Trophoblast cell (in vitro differentiated cells and primary cell): Measurements from ENCODE around the gene DENND4C.
"Not testable (repeated sequence)": the region's sequence is repeated elsewhere in the genome, so short reads cannot be mapped to it uniquely, and the experiment has no call there.

Experiments
- DNase-seq, 2 donors: peaks; one replicate each; pipeline ENCODE4 v3.0.0-alpha.2; 2016
- H2AFZ ChIP-seq: 2 replicates; pipeline ENCODE4 v1.6.1; 2013; ENCODE audit warnings: low read length, moderate library complexity, mild to moderate bottlenecking; ENCODE audit not compliant: insufficient read depth, poor library complexity
- H2AK5ac ChIP-seq: 2 replicates; pipeline ENCODE4 v1.6.1; 2013; ENCODE audit warnings: mild to moderate bottlenecking, low read length
- H2BK120ac ChIP-seq: 2 replicates; pipeline ENCODE4 v1.6.1; 2013; ENCODE audit warnings: low read length, mild to moderate bottlenecking, moderate library complexity; ENCODE audit not compliant: insufficient read depth, poor library complexity
- H2BK12ac ChIP-seq: 2 replicates; pipeline ENCODE4 v1.6.1; 2013; ENCODE audit warnings: mild to moderate bottlenecking, low read length, moderate library complexity
- H2BK5ac ChIP-seq: 2 replicates; pipeline ENCODE4 v1.6.1; 2013; ENCODE audit warnings: low read length, low read depth, moderate library complexity, mild to moderate bottlenecking; ENCODE audit not compliant: poor library complexity
- H3K14ac ChIP-seq: 2 replicates; pipeline ENCODE4 v1.6.1; 2013; ENCODE audit warnings: mild to moderate bottlenecking, low read length
- H3K18ac ChIP-seq: 2 replicates; pipeline ENCODE4 v1.6.1; 2013; ENCODE audit warnings: mild to moderate bottlenecking, low read length
- H3K23ac ChIP-seq: 2 replicates; pipeline ENCODE4 v1.6.1; 2013; ENCODE audit warnings: low read length
- H3K27ac ChIP-seq: 2 replicates; pipeline ENCODE4 v1.5.1; 2013; ENCODE audit warnings: low read depth, mild to moderate bottlenecking, inconsistent platforms, low read length, moderate library complexity
- H3K27me3 ChIP-seq: 2 replicates; pipeline ENCODE4 v1.6.1; 2013; ENCODE audit warnings: inconsistent platforms, mild to moderate bottlenecking, low read length, moderate library complexity; ENCODE audit not compliant: insufficient read depth
- H3K36me3 ChIP-seq, 2 experiments: 1 replicate in 1 of 2; 2 replicates in 1 of 2; pipeline ENCODE4 v1.6.1; 2013; ENCODE audit warnings: low read length in 2 of 2, mild to moderate bottlenecking in 2 of 2, moderate library complexity in 1 of 2; ENCODE audit not compliant: insufficient read depth in 2 of 2, control insufficient read depth in 1 of 2
- H3K4ac ChIP-seq: 2 replicates; pipeline ENCODE4 v1.6.1; 2013; ENCODE audit warnings: low read depth, mild to moderate bottlenecking, low read length, moderate library complexity
- H3K4me1 ChIP-seq, 2 experiments: 1 replicate in 1 of 2; 2 replicates in 1 of 2; pipeline ENCODE4 v1.6.1; 2013; ENCODE audit warnings: low read length in 2 of 2, mild to moderate bottlenecking in 2 of 2, moderate library complexity in 1 of 2; ENCODE audit not compliant: insufficient read depth in 2 of 2, control insufficient read depth in 1 of 2
- H3K4me2 ChIP-seq: 2 replicates; pipeline ENCODE4 v1.6.1; 2013; ENCODE audit warnings: inconsistent platforms, mild to moderate bottlenecking, low read length, moderate library complexity
- H3K4me3 ChIP-seq: 2 replicates; pipeline ENCODE4 v1.5.1; 2013; ENCODE audit warnings: mild to moderate bottlenecking, low read depth, low read length, inconsistent platforms
- H3K79me1 ChIP-seq: one replicate; pipeline ENCODE4 v1.6.1; 2013; ENCODE audit warnings: low read length
- H3K79me2 ChIP-seq: 2 replicates; pipeline ENCODE4 v1.6.1; 2013; ENCODE audit warnings: low read length, mild to moderate bottlenecking; ENCODE audit not compliant: control insufficient read depth, insufficient read depth, poor library complexity
- H3K9ac ChIP-seq: 2 replicates; pipeline ENCODE4 v1.6.1; 2013; ENCODE audit warnings: mild to moderate bottlenecking, low read length
- H3K9me3 ChIP-seq: 2 replicates; pipeline ENCODE4 v1.6.1; 2013; ENCODE audit warnings: low read depth, mild to moderate bottlenecking, control low read depth, inconsistent platforms, low read length; ENCODE audit not compliant: insufficient read depth
- H4K12ac ChIP-seq: 2 replicates; pipeline ENCODE4 v1.6.1; 2013; ENCODE audit warnings: low read depth, mild to moderate bottlenecking, low read length, moderate library complexity
- H4K8ac ChIP-seq: 2 replicates; pipeline ENCODE4 v1.6.1; 2013; ENCODE audit warnings: low read depth, mild to moderate bottlenecking, low read length, moderate library complexity
- H4K91ac ChIP-seq: one replicate; pipeline ENCODE4 v1.6.1; 2013; ENCODE audit warnings: low read depth, mild to moderate bottlenecking, low read length, moderate library complexity
- WGBS: extraction: QIAGEN DNeasy Blood & Tissue Kit; methylation state at CpG from one replicate; pipeline ENCODE4 v1.1.7; 2013; ENCODE audit warnings: missing lambda C conversion rate; ENCODE audit not compliant: insufficient read length, insufficient coverage; ENCODE audit errors: extremely low coverage; 5-methylcytosine and 5-hydroxymethylcytosine counted together

Gene DENND4C

GRCh38 chr9:19386502-19387044 is 156.1 kb downstream of the DENND4C start:
- H3K4ac ChIP-seq = no peak overlapping the region
- no peak overlapping the region for H4K12ac ChIP-seq
- H4K91ac ChIP-seq = no peak overlapping the region
- H2BK12ac ChIP-seq = no peak overlapping the region
- no peaks in the 10 kb centered on the region for H3K9me3 ChIP-seq
- no peaks in the 10 kb centered on the region for H3K4me1 ChIP-seq
- no peak for DNase-seq
- no peak overlapping the region for H2AK5ac ChIP-seq
- no CpG with 5 or more reads among the region's 2 CpGs for WGBS
- no peak overlapping the region for H2BK5ac ChIP-seq
- H3K4me2 ChIP-seq = no peak overlapping the region
- H3K36me3 ChIP-seq = no peaks in the 10 kb centered on the region
- H2AFZ ChIP-seq = no peak overlapping the region
- H3K18ac ChIP-seq = no peak overlapping the region
- no peak overlapping the region for H4K8ac ChIP-seq
- no peak overlapping the region for H3K27ac ChIP-seq
- H2BK120ac ChIP-seq = no peak overlapping the region
- no peak overlapping the region for H3K4me3 ChIP-seq
- H3K79me2 ChIP-seq = no peaks in the 10 kb centered on the region
- H3K9ac ChIP-seq = no peak overlapping the region
- H3K23ac ChIP-seq = no peak overlapping the region
- H3K14ac ChIP-seq = no peak overlapping the region
- H3K79me1 ChIP-seq = no peaks in the 10 kb centered on the region
- no peaks in the 10 kb centered on the region for H3K27me3 ChIP-seq

- no peak overlapping the region for H4K12ac ChIP-seq
- H2AFZ ChIP-seq = no peak overlapping the region
- H3K4me1 ChIP-seq = no peaks in the 10 kb centered on the region
- no peak overlapping the region for H3K14ac ChIP-seq
- no peak for DNase-seq
- H3K23ac ChIP-seq = no peak overlapping the region
- H3K36me3 ChIP-seq = no peaks in the 10 kb centered on the region
- no peak overlapping the region for H2BK12ac ChIP-seq
- H4K8ac ChIP-seq = no peak overlapping the region
- no peak overlapping the region for H2BK5ac ChIP-seq
- H3K27me3 ChIP-seq = no peaks in the 10 kb centered on the region
- no peak overlapping the region for H3K4me3 ChIP-seq
- H4K91ac ChIP-seq = no peak overlapping the region
- H2BK120ac ChIP-seq = no peak overlapping the region
- no peak overlapping the region for H3K9ac ChIP-seq
- no peak overlapping the region for H2AK5ac ChIP-seq
- no peak overlapping the region for H3K18ac ChIP-seq
- H3K4ac ChIP-seq = no peak overlapping the region
- no peak overlapping the region for H3K4me2 ChIP-seq
- no peak overlapping the region for H3K27ac ChIP-seq
- no peaks in the 10 kb centered on the region for H3K79me1 ChIP-seq
- H3K9me3 ChIP-seq = no peaks in the 10 kb centered on the region
- whole genome bisulfite sequencing = no CpG with 5 or more reads among the region's 2 CpGs
- H3K79me2 ChIP-seq = no peaks in the 10 kb centered on the region
Measured at GRCh38 chr9:19387317-19387716, 156.8 kb downstream of the DENND4C start.

GRCh38 chr9:19389539-19389938 is 159.0 kb downstream of the DENND4C start:
- not testable (repeated sequence) for H3K4me1 ChIP-seq, H3K4me3 ChIP-seq, H2AK5ac ChIP-seq, DNase-seq, H4K91ac ChIP-seq, H4K8ac ChIP-seq, H3K36me3 ChIP-seq, H3K14ac ChIP-seq, H2BK12ac ChIP-seq, H3K9me3 ChIP-seq, H3K79me1 ChIP-seq, H4K12ac ChIP-seq, H3K4me2 ChIP-seq, H3K23ac ChIP-seq, H3K18ac ChIP-seq, H3K4ac ChIP-seq, H2BK120ac ChIP-seq, H2AFZ ChIP-seq, H3K9ac ChIP-seq, H3K27me3 ChIP-seq, H3K79me2 ChIP-seq, H2BK5ac ChIP-seq, H3K27ac ChIP-seq
- no CpG with 5 or more reads among the region's 4 CpGs for WGBS

GRCh38 chr9:19397845-19398244 is 167.4 kb downstream of the DENND4C start:
- Histone ChIP-seq H3K4me3 (no peak overlapping the region), H3K79me2 (no peaks in the 10 kb centered on the region), H3K4ac (no peak overlapping the region), H3K23ac (no peak overlapping the region), H4K12ac (no peak overlapping the region), H3K79me1 (no peaks in the 10 kb centered on the region), H3K36me3 (peaks cover 0 to 3% of the 10 kb centered on the region in 2 experiments), H3K27ac (no peak overlapping the region), H3K18ac (no peak overlapping the region), H3K4me1 (no peaks in the 10 kb centered on the region), H4K91ac (no peak overlapping the region), H3K9me3 (peaks cover 3% of the 10 kb centered on the region), H3K4me2 (no peak overlapping the region), H2BK12ac (no peak overlapping the region), H2AK5ac (no peak overlapping the region), H2AFZ (no peak overlapping the region), H2BK120ac (no peak overlapping the region), H3K27me3 (no peaks in the 10 kb centered on the region), H2BK5ac (no peak overlapping the region), H4K8ac (no peak overlapping the region), H3K9ac (no peak overlapping the region), H3K14ac (no peak overlapping the region)
- WGBS = no CpG with 5 or more reads among the region's 1 CpG
- no peak for DNase-seq
